ENCODE results near the gene PAX8.
"Not testable (repeated sequence)": the region's sequence is repeated elsewhere in the genome, so short reads cannot be mapped to it uniquely, and the experiment has no call there.

PAX8 gene

DNA sequence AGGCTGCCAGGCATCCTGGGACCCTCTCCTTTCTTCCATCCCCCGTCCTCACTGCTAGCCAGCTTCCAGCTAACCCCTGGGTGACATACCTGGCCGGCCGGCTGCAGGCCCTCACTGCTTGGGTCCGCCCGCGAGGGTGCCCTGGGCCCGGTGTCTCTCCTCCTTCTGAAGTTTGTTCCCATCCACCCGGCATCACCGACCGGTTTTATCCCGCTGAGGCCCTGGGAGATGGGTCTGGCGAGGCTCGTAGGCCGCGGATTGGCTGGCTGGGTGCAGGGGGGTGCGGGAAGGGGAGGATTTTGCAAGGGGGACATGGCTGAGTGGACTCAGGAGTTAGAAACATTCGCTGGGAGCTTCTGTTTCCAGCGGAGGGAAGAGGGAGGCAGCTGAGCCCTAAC is at the start of gene PAX8:
Gene PAX8 (minus strand): TSS at position 180 of the 398 bp plus-strand sequence. CDS start 527 bp downstream, outside the sequence.
- H3K4me3 ChIP-seq (ENCODE audit: low read length), result peak within 1 kb of the TSS; percentile 61
- H3K27ac ChIP-seq (ENCODE audit: low read length), result no peak within 1 kb of the TSS
- H3K9me3 ChIP-seq (ENCODE audit: control insufficient read depth, low read depth, low read length), result no peaks in the 10 kb centered on the region
- H3K4me1 ChIP-seq (ENCODE audit: control insufficient read depth, low read depth, low read length), result peaks cover 15% of the 10 kb centered on the region
- H3K36me3 ChIP-seq (ENCODE audit: control insufficient read depth, low read depth, low read length), result no peaks in the 10 kb centered on the region
- peaks cover 92% of the 10 kb centered on the region for H3K27me3 ChIP-seq (ENCODE audit: control insufficient read depth, insufficient read depth, low read length)
- H3K9ac ChIP-seq (ENCODE audit: low read length), result no peak within 1 kb of the TSS

DNA sequence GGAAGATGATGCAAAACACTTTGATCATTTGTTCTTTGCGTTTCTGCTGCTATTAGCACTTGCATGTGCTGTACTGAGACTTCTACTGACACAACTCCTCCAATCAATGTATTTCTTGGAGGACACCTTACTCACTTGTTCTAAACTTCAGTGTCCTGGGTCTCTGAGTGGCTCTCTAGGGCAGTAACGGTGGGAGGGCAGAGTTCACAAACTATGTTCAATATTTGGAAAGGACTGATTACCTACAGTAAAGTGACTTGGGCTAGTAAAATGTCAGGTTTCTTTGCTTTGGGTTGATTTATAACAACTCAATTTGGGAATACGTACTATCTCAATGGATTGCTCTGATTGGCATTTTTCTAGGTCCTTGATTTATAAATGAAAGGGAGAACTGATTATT is 49.3 kb upstream of the PAX8 start:
- H3K27ac ChIP-seq (ENCODE audit: low read length), result no peak overlapping the region
- no peak overlapping the region for H3K9ac ChIP-seq (ENCODE audit: low read length)
- peaks cover 12% of the 10 kb centered on the region for H3K27me3 ChIP-seq (ENCODE audit: control insufficient read depth, insufficient read depth, low read length)
- H3K4me1 ChIP-seq (ENCODE audit: control insufficient read depth, low read depth, low read length), result peaks cover 3% of the 10 kb centered on the region
- H3K4me3 ChIP-seq (ENCODE audit: low read length), result no peak overlapping the region
- no peaks in the 10 kb centered on the region for H3K36me3 ChIP-seq (ENCODE audit: control insufficient read depth, low read depth, low read length)
- no peaks in the 10 kb centered on the region for H3K9me3 ChIP-seq (ENCODE audit: control insufficient read depth, low read depth, low read length)

DNA sequence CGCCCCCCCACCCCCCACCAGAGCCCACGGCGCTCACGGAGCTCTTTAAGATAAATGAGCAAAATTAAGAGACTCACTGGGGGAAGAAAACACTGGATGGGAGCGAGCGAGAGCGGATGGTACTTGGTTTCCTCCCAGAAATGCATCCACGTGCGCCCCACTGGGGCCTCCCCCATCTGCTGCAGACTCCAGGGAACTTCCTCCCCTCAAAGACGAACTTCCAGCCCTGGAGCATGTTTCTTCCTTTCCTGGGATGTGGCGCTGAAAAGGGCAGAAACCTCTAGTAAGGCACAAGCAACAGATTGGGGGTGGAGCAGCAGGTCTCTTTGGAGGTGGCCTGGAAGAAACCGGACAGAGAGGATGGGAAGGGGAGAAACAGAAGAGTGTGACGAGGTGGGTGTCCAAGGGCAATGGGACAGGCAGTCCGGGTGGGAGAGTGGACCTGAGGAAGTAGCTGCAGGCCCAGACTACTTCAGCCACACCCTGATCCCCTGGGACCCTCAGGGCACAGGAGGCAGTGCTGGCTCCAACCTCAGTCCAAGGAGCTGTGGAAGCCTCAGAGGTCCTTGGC is 46.5 kb upstream of the PAX8 start:
- peak overlapping the region; percentile 61 for H3K4me3 ChIP-seq (ENCODE audit: low read length)
- H3K36me3 ChIP-seq (ENCODE audit: control insufficient read depth, low read depth, low read length); H3K4me1 ChIP-seq (ENCODE audit: control insufficient read depth, low read depth, low read length); H3K27ac ChIP-seq (ENCODE audit: low read length); H3K9me3 ChIP-seq (ENCODE audit: control insufficient read depth, low read depth, low read length): not testable (repeated sequence)
- peak overlapping the region; percentile 49 for H3K9ac ChIP-seq (ENCODE audit: low read length)
- peaks cover 16% of the 10 kb centered on the region for H3K27me3 ChIP-seq (ENCODE audit: control insufficient read depth, insufficient read depth, low read length)

DNA sequence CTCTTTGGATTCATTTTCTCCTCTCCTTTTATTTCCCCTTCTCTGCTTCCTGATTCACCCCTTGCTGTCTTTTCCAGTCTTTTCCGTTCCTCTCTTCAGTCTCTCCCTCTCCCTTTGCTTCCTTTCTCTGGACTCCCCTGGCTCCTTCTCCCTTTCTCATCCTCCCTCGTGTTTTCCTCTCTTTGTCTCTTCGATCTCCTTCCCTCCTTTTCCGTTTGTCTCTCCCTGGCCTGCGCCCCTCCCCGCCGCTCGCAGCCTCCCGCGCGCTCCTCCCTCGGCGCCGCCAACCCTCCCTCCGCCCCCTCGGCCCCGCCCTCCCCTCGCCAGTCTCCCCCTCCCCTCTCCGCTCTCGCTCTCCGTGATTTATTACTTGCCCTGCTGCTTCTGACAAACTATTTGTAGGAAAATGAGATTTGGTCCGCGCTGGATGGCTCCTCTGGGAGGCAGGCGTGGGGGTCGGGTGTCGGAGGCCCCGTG is 46.0 kb upstream of the PAX8 start:
- peak overlapping the region; percentile 49 for H3K9ac ChIP-seq (ENCODE audit: low read length)
- H3K4me1 ChIP-seq (ENCODE audit: control insufficient read depth, low read depth, low read length), result peaks cover 3% of the 10 kb centered on the region
- H3K4me3 ChIP-seq (ENCODE audit: low read length), result peak overlapping the region; percentile 61
- H3K27ac ChIP-seq (ENCODE audit: low read length), result no peak overlapping the region
- H3K27me3 ChIP-seq (ENCODE audit: control insufficient read depth, insufficient read depth, low read length), result peaks cover 16% of the 10 kb centered on the region
- no peaks in the 10 kb centered on the region for H3K36me3 ChIP-seq (ENCODE audit: control insufficient read depth, low read depth, low read length)
- no peaks in the 10 kb centered on the region for H3K9me3 ChIP-seq (ENCODE audit: control insufficient read depth, low read depth, low read length)

DNA sequence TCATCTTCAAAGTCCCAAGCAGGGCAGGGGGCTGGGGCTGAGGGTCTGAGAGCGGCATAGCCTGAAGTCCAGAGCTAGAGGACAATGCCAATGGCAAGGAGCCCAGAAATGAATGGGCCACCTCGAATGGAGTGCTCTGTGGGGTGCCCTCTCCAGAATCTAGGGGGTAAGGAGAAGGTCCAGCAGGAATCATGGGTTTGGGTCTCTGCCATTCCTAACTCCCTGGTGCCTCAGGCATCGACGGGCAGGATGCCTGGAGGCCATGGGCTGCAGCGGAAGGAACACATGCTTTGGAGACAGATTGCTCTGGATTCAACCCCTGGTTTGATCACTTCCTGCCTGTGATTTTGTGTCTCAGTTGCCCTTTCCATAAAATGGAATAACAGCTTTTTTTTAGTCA is 44.4 kb upstream of the PAX8 start:
- H3K27me3 ChIP-seq (ENCODE audit: control insufficient read depth, insufficient read depth, low read length), result peaks cover 16% of the 10 kb centered on the region
- not testable (repeated sequence) for H3K4me3 ChIP-seq (ENCODE audit: low read length); H3K36me3 ChIP-seq (ENCODE audit: control insufficient read depth, low read depth, low read length); H3K27ac ChIP-seq (ENCODE audit: low read length); H3K9ac ChIP-seq (ENCODE audit: low read length); H3K4me1 ChIP-seq (ENCODE audit: control insufficient read depth, low read depth, low read length); H3K9me3 ChIP-seq (ENCODE audit: control insufficient read depth, low read depth, low read length)

GRCh38 chr2:113320106-113320505 is 41.4 kb upstream of the PAX8 start:
- peaks cover 16% of the 10 kb centered on the region for H3K27me3 ChIP-seq (ENCODE audit: control insufficient read depth, insufficient read depth, low read length)
- not testable (repeated sequence) for H3K9me3 ChIP-seq (ENCODE audit: control insufficient read depth, low read depth, low read length); H3K9ac ChIP-seq (ENCODE audit: low read length); H3K4me3 ChIP-seq (ENCODE audit: low read length); H3K36me3 ChIP-seq (ENCODE audit: control insufficient read depth, low read depth, low read length); H3K4me1 ChIP-seq (ENCODE audit: control insufficient read depth, low read depth, low read length); H3K27ac ChIP-seq (ENCODE audit: low read length)

- H3K27me3 ChIP-seq (ENCODE audit: control insufficient read depth, insufficient read depth, low read length), result peaks cover 10% of the 10 kb centered on the region
- not testable (repeated sequence) for H3K4me3 ChIP-seq (ENCODE audit: low read length); H3K36me3 ChIP-seq (ENCODE audit: control insufficient read depth, low read depth, low read length); H3K9me3 ChIP-seq (ENCODE audit: control insufficient read depth, low read depth, low read length); H3K4me1 ChIP-seq (ENCODE audit: control insufficient read depth, low read depth, low read length); H3K27ac ChIP-seq (ENCODE audit: low read length); H3K9ac ChIP-seq (ENCODE audit: low read length)
Observed at GRCh38 chr2:113318941-113319340, 40.2 kb upstream of the PAX8 start.

DNA sequence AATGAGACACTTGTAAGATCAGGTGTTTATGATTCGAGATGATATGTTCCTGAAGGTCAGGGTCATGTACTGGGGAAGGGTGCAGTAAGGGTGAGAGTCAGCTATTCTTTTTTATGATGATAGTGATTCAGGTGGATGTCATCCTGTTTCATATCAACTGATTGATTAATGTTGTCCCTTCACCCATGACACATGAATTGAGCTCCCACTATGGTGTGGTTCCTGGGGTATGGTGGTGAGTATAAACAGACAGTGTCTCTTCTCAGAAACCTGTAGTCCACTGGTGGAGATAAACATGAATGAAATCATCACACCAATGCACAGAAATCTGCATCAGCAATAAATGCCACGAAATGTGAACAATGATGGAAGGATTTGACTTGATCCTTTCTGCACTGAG is 37.4 kb upstream of the PAX8 start:
- no peak overlapping the region for H3K9ac ChIP-seq (ENCODE audit: low read length)
- H3K4me1 ChIP-seq (ENCODE audit: control insufficient read depth, low read depth, low read length), result no peaks in the 10 kb centered on the region
- H3K9me3 ChIP-seq (ENCODE audit: control insufficient read depth, low read depth, low read length), result no peaks in the 10 kb centered on the region
- H3K27me3 ChIP-seq (ENCODE audit: control insufficient read depth, insufficient read depth, low read length), result no peaks in the 10 kb centered on the region
- H3K4me3 ChIP-seq (ENCODE audit: low read length), result no peak overlapping the region
- H3K36me3 ChIP-seq (ENCODE audit: control insufficient read depth, low read depth, low read length), result no peaks in the 10 kb centered on the region
- no peak overlapping the region for H3K27ac ChIP-seq (ENCODE audit: low read length)

GRCh38 chr2:113314663-113315062 is 35.9 kb upstream of the PAX8 start:
- H3K9me3 ChIP-seq (ENCODE audit: control insufficient read depth, low read depth, low read length); H3K36me3 ChIP-seq (ENCODE audit: control insufficient read depth, low read depth, low read length); H3K27ac ChIP-seq (ENCODE audit: low read length); H3K9ac ChIP-seq (ENCODE audit: low read length); H3K4me1 ChIP-seq (ENCODE audit: control insufficient read depth, low read depth, low read length); H3K27me3 ChIP-seq (ENCODE audit: control insufficient read depth, insufficient read depth, low read length); H3K4me3 ChIP-seq (ENCODE audit: low read length): not testable (repeated sequence)

DNA sequence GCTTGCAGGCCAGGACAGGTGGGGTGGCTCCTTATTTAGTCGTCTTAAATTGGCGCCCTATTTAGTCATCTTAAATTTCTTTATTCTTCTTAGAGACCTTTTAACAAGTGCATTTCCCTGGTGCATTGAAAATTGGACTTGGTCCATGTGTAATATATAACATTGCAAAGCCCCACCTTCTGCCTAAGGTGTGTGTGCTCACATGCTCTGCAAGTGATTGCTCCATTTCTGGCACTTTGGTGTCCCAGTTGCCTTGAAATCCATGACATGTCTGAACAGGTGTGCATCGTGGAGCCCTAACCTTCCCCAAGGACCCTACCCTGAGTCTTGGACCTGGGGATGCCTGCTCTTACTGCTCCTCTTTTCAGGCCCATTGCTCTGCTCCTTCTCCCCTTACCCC is 35.5 kb upstream of the PAX8 start:
- not testable (repeated sequence) for H3K4me3 ChIP-seq (ENCODE audit: low read length); H3K27me3 ChIP-seq (ENCODE audit: control insufficient read depth, insufficient read depth, low read length); H3K9me3 ChIP-seq (ENCODE audit: control insufficient read depth, low read depth, low read length); H3K9ac ChIP-seq (ENCODE audit: low read length); H3K27ac ChIP-seq (ENCODE audit: low read length); H3K4me1 ChIP-seq (ENCODE audit: control insufficient read depth, low read depth, low read length); H3K36me3 ChIP-seq (ENCODE audit: control insufficient read depth, low read depth, low read length)

DNA sequence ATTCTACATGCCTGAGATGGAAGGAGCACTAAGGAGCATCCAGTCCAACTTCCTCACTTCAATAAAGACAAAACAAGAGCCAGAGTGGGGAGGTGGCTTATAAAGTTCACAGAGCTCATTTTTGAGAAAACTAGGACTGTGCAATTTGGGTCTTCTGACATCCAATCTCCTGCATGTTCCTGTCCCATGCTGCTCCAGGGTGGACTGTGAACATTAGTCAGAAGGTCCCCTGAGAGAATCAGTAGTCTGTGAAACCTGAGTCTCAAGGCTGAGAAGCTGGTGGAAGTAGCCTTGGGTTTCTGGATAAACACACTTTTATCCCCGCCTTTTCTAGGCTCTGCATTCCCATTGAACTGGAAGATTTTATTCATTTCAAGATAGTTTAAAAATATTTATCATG is 33.1 kb upstream of the PAX8 start:
- H3K4me3 ChIP-seq (ENCODE audit: low read length); H3K27me3 ChIP-seq (ENCODE audit: control insufficient read depth, insufficient read depth, low read length); H3K27ac ChIP-seq (ENCODE audit: low read length); H3K4me1 ChIP-seq (ENCODE audit: control insufficient read depth, low read depth, low read length); H3K9me3 ChIP-seq (ENCODE audit: control insufficient read depth, low read depth, low read length); H3K36me3 ChIP-seq (ENCODE audit: control insufficient read depth, low read depth, low read length); H3K9ac ChIP-seq (ENCODE audit: low read length): not testable (repeated sequence)

- not testable (repeated sequence) for H3K9me3 ChIP-seq (ENCODE audit: control insufficient read depth, low read depth, low read length); H3K4me3 ChIP-seq (ENCODE audit: low read length); H3K36me3 ChIP-seq (ENCODE audit: control insufficient read depth, low read depth, low read length); H3K27ac ChIP-seq (ENCODE audit: low read length); H3K27me3 ChIP-seq (ENCODE audit: control insufficient read depth, insufficient read depth, low read length); H3K9ac ChIP-seq (ENCODE audit: low read length); H3K4me1 ChIP-seq (ENCODE audit: control insufficient read depth, low read depth, low read length)
Observed at GRCh38 chr2:113311191-113311590, 32.5 kb upstream of the PAX8 start.
